A549 (cell line): ENCODE data around the gene CCL1.

Experiments
- CTCF ChIP-seq: fragments of >200 bp; sonication (Bioruptor Twin); formaldehyde crosslinking; IDR thresholded peaks from 3 replicates; pipeline ENCODE4 v1.5.1; 2016
- KDM1A ChIP-seq: fragments of 200-600 bp; sonication (generic); IDR thresholded peaks from 2 replicates; pipeline ENCODE4 v1.6.1; 2016; ENCODE audit warnings: low read depth, mild to moderate bottlenecking
- SMC3 ChIP-seq: fragments of >200 bp; sonication (Bioruptor Twin); formaldehyde crosslinking; IDR thresholded peaks from 3 replicates; pipeline ENCODE4 v1.6.1; 2018; ENCODE audit warnings: inconsistent platforms
- ZC3H11A ChIP-seq: fragments of 450-650 bp; IDR thresholded peaks from 2 replicates; pipeline ENCODE4 v1.6.1; 2014; ENCODE audit warnings: antibody characterized with exemption, mild to moderate bottlenecking

GRCh38 chr17:34387566-34387965 is 24.5 kb upstream of the CCL1 start:
- TF ChIP-seq SMC3 (no peak), CTCF (no peak), KDM1A (no peak), ZC3H11A (no peak)
